ENCODE data around the gene NDST1.

GRCh38 chr5:150503386-150503785, 4.5 kb upstream of the NDST1 start:
- TF ChIP-seq CTCF (IDR thresholded peaks at IDR 0.05; ENCODE audit: insufficient read depth, low read length, poor library complexity, severe bottlenecking): no peak
- TF ChIP-seq EZH2phosphoT487 (conservative IDR thresholded peaks at IDR 0.05; ENCODE audit: low read length): no peak
